ENCODE measurements around the gene F12.

DNA sequence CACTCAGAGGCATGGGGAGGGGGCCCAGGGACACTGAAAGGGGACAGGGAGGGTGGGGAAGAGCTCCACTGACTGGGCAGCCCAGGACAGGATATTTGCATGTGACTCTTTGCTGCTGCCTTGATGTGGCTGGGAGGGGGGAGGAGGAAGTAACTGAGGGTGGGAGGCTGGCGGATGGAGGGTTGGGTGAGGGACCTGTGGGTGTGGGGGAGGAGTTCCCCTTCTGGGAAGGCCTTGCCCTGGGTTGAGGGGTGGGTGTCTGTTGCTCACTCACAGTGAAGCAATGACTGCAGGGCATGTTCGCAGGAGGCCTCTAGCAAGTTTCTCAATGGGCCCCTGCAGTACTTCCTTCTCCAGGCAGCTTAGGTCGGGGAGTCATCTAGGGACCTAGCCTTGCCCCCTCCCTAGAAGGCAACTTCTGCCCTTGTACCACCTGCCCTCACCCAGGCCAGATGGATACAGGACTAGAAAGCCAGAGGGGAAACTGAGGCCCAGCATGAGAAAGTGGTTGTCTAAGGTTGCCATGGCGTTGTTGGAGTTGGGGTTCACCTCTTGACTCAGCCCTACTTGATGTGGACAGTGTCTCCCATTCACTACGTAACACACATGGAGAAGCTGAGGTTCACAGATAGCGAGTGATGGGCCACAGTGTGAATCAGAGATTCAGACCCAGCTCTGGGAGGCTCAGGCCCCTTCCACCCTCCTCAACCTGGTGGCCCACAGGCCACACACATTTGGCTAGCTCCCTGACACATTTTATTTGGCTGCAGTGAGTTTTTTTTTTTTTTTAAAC is 20.1 kb upstream of the F12 start:
- TF ChIP-seq, protein P1, sequence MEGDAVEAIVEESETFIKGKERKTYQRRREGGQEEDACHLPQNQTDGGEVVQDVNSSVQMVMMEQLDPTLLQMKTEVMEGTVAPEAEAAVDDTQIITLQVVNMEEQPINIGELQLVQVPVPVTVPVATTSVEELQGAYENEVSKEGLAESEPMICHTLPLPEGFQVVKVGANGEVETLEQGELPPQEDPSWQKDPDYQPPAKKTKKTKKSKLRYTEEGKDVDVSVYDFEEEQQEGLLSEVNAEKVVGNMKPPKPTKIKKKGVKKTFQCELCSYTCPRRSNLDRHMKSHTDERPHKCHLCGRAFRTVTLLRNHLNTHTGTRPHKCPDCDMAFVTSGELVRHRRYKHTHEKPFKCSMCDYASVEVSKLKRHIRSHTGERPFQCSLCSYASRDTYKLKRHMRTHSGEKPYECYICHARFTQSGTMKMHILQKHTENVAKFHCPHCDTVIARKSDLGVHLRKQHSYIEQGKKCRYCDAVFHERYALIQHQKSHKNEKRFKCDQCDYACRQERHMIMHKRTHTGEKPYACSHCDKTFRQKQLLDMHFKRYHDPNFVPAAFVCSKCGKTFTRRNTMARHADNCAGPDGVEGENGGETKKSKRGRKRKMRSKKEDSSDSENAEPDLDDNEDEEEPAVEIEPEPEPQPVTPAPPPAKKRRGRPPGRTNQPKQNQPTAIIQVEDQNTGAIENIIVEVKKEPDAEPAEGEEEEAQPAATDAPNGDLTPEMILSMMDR (IDR thresholded peaks at IDR 0.05; ENCODE audit: borderline replicate concordance, extremely low read depth, low read length, poor library complexity, severe bottlenecking), result no peak
- TF ChIP-seq EZH2 (IDR thresholded peaks at IDR 0.05; ENCODE audit: borderline replicate concordance, low read depth, low read length, severe bottlenecking), result no peak
